IMR-90 (cell line): ENCODE measurements around the gene DLX2. TPM values are rescaled to one million over a fixed set of nuclear protein-coding genes. Genes with fewer than 3 reads are reported as not detected.

Experiments used
- ATAC-seq: fragments of 200-7000 bp; cut with Tn5 transposase; 2 replicates; pipeline ENCODE4 v1.9.1; 2020; ENCODE audit warnings: low read depth, mild to moderate bottlenecking, moderate library complexity
- BruUV-seq: library from RNA; stranded (reverse); fragments of 400-500 nt; replicated peaks from 2 replicates; lab custom pipeline; 2021; lab: Mats Ljungman, UMichigan
- CTCF ChIA-PET: fragments of 300-600 bp; formaldehyde crosslinking; extraction: SDS; loops from one replicate; lab custom pipeline; 2021; ENCODE audit warnings: antibody characterized with exemption; lab: Yijun Ruan, JAX
- POLR2A ChIA-PET: fragments of 300-600 bp; sonication (Branson Sonifier 250); formaldehyde crosslinking; loops from one replicate; lab custom pipeline; 2022; ENCODE audit warnings: antibody characterized with exemption; ENCODE audit not compliant: unreplicated experiment; lab: Charles Lee
- DNase-seq: peaks from one replicate; pipeline ENCODE4 v3.0.0; 2013
- H2AFZ ChIP-seq: replicated peaks from 2 replicates; pipeline ENCODE3; 2013; ENCODE audit warnings: low read length, mild to moderate bottlenecking; ENCODE audit not compliant: poor library complexity
- H2AK5ac ChIP-seq: 2 replicates; pipeline ENCODE4 v1.6.1; 2013; ENCODE audit warnings: low read depth, low read length, inconsistent platforms
- H2AK9ac ChIP-seq: replicated peaks from 2 replicates; pipeline ENCODE3; 2013; ENCODE audit warnings: mild to moderate bottlenecking, low read depth, low read length, moderate library complexity; ENCODE audit not compliant: poor library complexity
- H2BK120ac ChIP-seq: 2 replicates; pipeline ENCODE4 v1.6.1; 2013; ENCODE audit warnings: low read depth, low read length, inconsistent platforms
- H2BK15ac ChIP-seq: 3 replicates; pipeline ENCODE4 v1.6.1; 2013; ENCODE audit warnings: low read depth, low read length, inconsistent platforms
- H2BK20ac ChIP-seq: 2 replicates; pipeline ENCODE4 v1.6.1; 2013; ENCODE audit warnings: low read depth, mild to moderate bottlenecking, inconsistent platforms, low read length, moderate library complexity
- H2BK5ac ChIP-seq: 2 replicates; pipeline ENCODE4 v1.6.1; 2013; ENCODE audit warnings: mild to moderate bottlenecking, low read depth, low read length, inconsistent platforms; ENCODE audit not compliant: poor library complexity, severe bottlenecking
- H3K14ac ChIP-seq: replicated peaks from 2 replicates; pipeline ENCODE4 v1.6.1; 2013; ENCODE audit warnings: low read depth, low read length, inconsistent platforms
- H3K18ac ChIP-seq: 2 replicates; pipeline ENCODE4 v1.6.1; 2013; ENCODE audit warnings: low read depth, low read length, control low read depth
- H3K23ac ChIP-seq: 2 replicates; pipeline ENCODE4 v1.6.1; 2013; ENCODE audit warnings: low read depth, low read length, inconsistent platforms
- H3K27ac ChIP-seq: 2 replicates; pipeline ENCODE4 v1.5.1; 2013; ENCODE audit warnings: mild to moderate bottlenecking, control low read depth, low read length; ENCODE audit not compliant: insufficient read depth
- H3K27me3 ChIP-seq: 2 replicates; pipeline ENCODE4 v1.6.1; 2013; ENCODE audit warnings: low read length; ENCODE audit not compliant: control insufficient read depth, insufficient read depth
- H3K36me3 ChIP-seq: 2 replicates; pipeline ENCODE4 v1.6.1; 2013; ENCODE audit warnings: low read length, mixed read lengths; ENCODE audit not compliant: control insufficient read depth, insufficient read depth
- H3K4ac ChIP-seq: 2 replicates; pipeline ENCODE4 v1.6.1; 2013; ENCODE audit warnings: low read depth, low read length, inconsistent platforms
- H3K4me1 ChIP-seq: 2 replicates; pipeline ENCODE4 v1.6.1; 2013; ENCODE audit warnings: low read length, mixed read lengths; ENCODE audit not compliant: control insufficient read depth, insufficient read depth
- H3K4me2 ChIP-seq: 2 replicates; pipeline ENCODE4 v1.6.1; 2013; ENCODE audit warnings: low read depth, mild to moderate bottlenecking, control low read depth, low read length, moderate library complexity
- H3K4me3 ChIP-seq: 2 replicates; pipeline ENCODE4 v1.5.1; 2013; ENCODE audit warnings: low read depth, mild to moderate bottlenecking, control low read depth, low read length, moderate library complexity; ENCODE audit not compliant: insufficient read depth
- H3K56ac ChIP-seq: 2 replicates; pipeline ENCODE4 v1.6.1; 2013; ENCODE audit warnings: low read length, inconsistent platforms; ENCODE audit not compliant: insufficient read depth; ENCODE audit errors: extremely low read depth
- H3K79me1 ChIP-seq, 2 experiments: 2 replicates each; pipeline ENCODE4 v1.6.1; 2013; ENCODE audit warnings: low read length in 2 of 2, inconsistent platforms in 1 of 2, low read depth in 1 of 2
- H3K9ac ChIP-seq: 2 replicates; pipeline ENCODE4 v1.6.1; 2013; ENCODE audit warnings: low read depth, low read length, control low read depth
- H3K9me1 ChIP-seq: 2 replicates; pipeline ENCODE4 v1.6.1; 2013; ENCODE audit warnings: low read length, inconsistent platforms; ENCODE audit not compliant: insufficient read depth
- H3K9me3 ChIP-seq: 2 replicates; pipeline ENCODE4 v1.6.1; 2013; ENCODE audit warnings: low read length; ENCODE audit not compliant: control insufficient read depth, insufficient read depth
- H4K20me1 ChIP-seq: 2 replicates; pipeline ENCODE4 v1.6.1; 2013; ENCODE audit warnings: low read length, inconsistent platforms; ENCODE audit not compliant: insufficient read depth
- H4K5ac ChIP-seq: 2 replicates; pipeline ENCODE4 v1.6.1; 2013; ENCODE audit warnings: mild to moderate bottlenecking, low read depth, low read length, control low read depth
- H4K8ac ChIP-seq, 2 experiments: 2 replicates each; pipeline ENCODE4 v1.6.1; 2013; ENCODE audit warnings: low read depth in 2 of 2, low read length in 2 of 2, control low read depth in 1 of 2, inconsistent platforms in 1 of 2
- H4K91ac ChIP-seq: 2 replicates; pipeline ENCODE4 v1.6.1; 2013; ENCODE audit warnings: low read depth, low read length, inconsistent platforms; ENCODE audit not compliant: insufficient read depth
- CEBPB ChIP-seq: IDR thresholded peaks from 2 replicates; pipeline ENCODE4 v1.6.1; 2012; ENCODE audit warnings: low read depth, low read length, improper control_type of control experiment
- MXI1 ChIP-seq: IDR thresholded peaks from 2 replicates; pipeline ENCODE4 v1.6.1; 2012; ENCODE audit warnings: low read depth, mild to moderate bottlenecking, low read length, moderate library complexity, borderline replicate concordance
- NFE2L2 ChIP-seq: fragments of 150-350 bp; IDR thresholded peaks from 2 replicates; pipeline ENCODE4 v1.6.1; 2016; ENCODE audit warnings: low read depth, mild to moderate bottlenecking, low read length
- POLR2A ChIP-seq: IDR thresholded peaks from 2 replicates; pipeline ENCODE4 v1.6.1; 2012; ENCODE audit warnings: mild to moderate bottlenecking, low read depth, low read length
- RAD21 ChIP-seq: IDR thresholded peaks from 2 replicates; pipeline ENCODE4 v1.6.1; 2012; ENCODE audit warnings: low read length, improper control_type of control experiment
- RFX5 ChIP-seq: IDR thresholded peaks from 2 replicates; pipeline ENCODE4 v1.8.0; 2012; ENCODE audit warnings: low read depth, mild to moderate bottlenecking, low read length, moderate library complexity
- SMC3 ChIP-seq: fragments of 150-350 bp; IDR thresholded peaks from 2 replicates; pipeline ENCODE4 v1.6.1; 2016; ENCODE audit warnings: low read depth, mild to moderate bottlenecking, antibody characterized with exemption, low read length, moderate library complexity
- WGBS, 2 experiments: methylation state at CpG; one replicate each; pipeline versions ENCODE4 v1.1.5 to v1.1.7; 2013; ENCODE audit warnings: missing lambda C conversion rate in 2 of 2; ENCODE audit not compliant: insufficient read length in 1 of 2; ENCODE audit errors: extremely low coverage in 2 of 2; 5-methylcytosine and 5-hydroxymethylcytosine counted together
- dilution Hi-C: fragments of 300-500 bp; cut with HindIII; formaldehyde crosslinking; loops from one replicate; pipeline ENCODE4 v1.14.3; 2018; ENCODE audit warnings: low sequenced_read_pairs; ENCODE audit not compliant: unreplicated experiment
- in situ Hi-C: fragments of 300-500 bp; cut with MboI; formaldehyde crosslinking; loops from 3 replicates; pipeline ENCODE4 v1.14.3; 2019; ENCODE audit warnings: low sequenced_read_pairs, inconsistent platforms, mixed read lengths
- intact Hi-C: fragments of 100-400 bp; cut with micrococcal nuclease; formaldehyde crosslinking; loops from 2 replicates; pipeline ENCODE4 v1.10.0; 2022
- polyA plus RNA-seq, 3 experiments: library from polyadenylated mRNA; depleted of rRNA; stranded (reverse); fragments of >200 nt; gene quantifications; 2 replicates each; pipeline ENCODE4 v1.2.3, GENCODE V29; 2012; ENCODE audit warnings: low replicate concordance in 1 of 3
- total RNA-seq: library from RNA; depleted of rRNA; stranded (reverse); fragments of >200 nt; gene quantifications from 2 replicates; pipeline ENCODE4 v1.2.3, GENCODE V29; 2012
- TF ChIP-seq, protein P1 (sequence below): fragments of 150-350 bp; IDR thresholded peaks from 2 replicates; pipeline ENCODE4 v1.6.1; 2017; ENCODE audit warnings: mild to moderate bottlenecking, antibody characterized with exemption, low read length, low read depth

Gene DLX2
- total and polyA plus RNA-seq, 2 of the 4 experiments (the other 2 are of a cell fraction): 0.38 TPM; not detected in 1

DNA sequence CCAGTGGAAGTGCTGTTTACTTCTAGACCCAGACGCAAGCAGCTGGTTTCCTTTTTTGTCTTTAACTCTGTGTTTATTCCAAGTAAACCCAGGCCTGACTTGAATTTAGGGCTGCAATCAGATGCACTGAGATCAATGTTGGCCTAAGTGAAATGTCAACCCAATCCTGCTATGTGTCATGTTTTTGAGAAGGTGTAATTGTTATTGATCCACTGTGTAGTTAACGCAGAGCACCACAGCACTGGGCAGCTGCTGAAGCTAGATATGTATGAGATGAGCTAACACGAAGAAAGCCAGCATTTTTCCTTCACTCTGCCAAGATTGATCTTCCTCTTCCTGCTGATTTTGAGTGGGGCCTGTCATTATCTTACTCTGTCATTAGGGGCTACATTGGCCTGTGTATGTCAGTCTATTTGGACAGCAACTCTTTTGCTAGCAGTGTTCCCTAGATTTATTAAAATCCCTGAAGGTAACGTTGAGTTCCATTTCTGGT lies 36.3 kb downstream of the DLX2 start:
- Histone ChIP-seq H3K14ac (no peak overlapping the region), H4K5ac (no peak overlapping the region), H2AFZ (no peak overlapping the region), H2AK5ac (no peak overlapping the region), H3K4me3 (no peak overlapping the region), H4K20me1 (no peaks in the 10 kb centered on the region), H3K9me3 (no peaks in the 10 kb centered on the region), H3K4ac (no peak overlapping the region), H2BK20ac (no peak overlapping the region), H2BK120ac (no peak overlapping the region), H3K18ac (no peak overlapping the region), H3K27me3 (no peaks in the 10 kb centered on the region), H3K4me2 (peak overlapping the region; percentile 16), H3K27ac (no peak overlapping the region), H3K79me1 (no peaks in the 10 kb centered on the region), H3K4me1 (no peaks in the 10 kb centered on the region), H3K56ac (no peak overlapping the region), H2AK9ac (no peak overlapping the region), H3K9ac (no peak overlapping the region), H3K9me1 (no peaks in the 10 kb centered on the region), H2BK15ac (no peak overlapping the region), H3K23ac (no peak overlapping the region), H4K91ac (no peak overlapping the region), H2BK5ac (no peak overlapping the region), H4K8ac (no peak overlapping the region), H3K36me3 (no peaks in the 10 kb centered on the region)
- TF ChIP-seq SMC3 (no peak), RFX5 (no peak), POLR2A (no peak), CEBPB (no peak), RAD21 (no peak), MXI1 (no peak), NFE2L2 (no peak)
- TF ChIP-seq, protein P1, sequence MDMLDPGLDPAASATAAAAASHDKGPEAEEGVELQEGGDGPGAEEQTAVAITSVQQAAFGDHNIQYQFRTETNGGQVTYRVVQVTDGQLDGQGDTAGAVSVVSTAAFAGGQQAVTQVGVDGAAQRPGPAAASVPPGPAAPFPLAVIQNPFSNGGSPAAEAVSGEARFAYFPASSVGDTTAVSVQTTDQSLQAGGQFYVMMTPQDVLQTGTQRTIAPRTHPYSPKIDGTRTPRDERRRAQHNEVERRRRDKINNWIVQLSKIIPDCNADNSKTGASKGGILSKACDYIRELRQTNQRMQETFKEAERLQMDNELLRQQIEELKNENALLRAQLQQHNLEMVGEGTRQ: no peak
- in situ Hi-C loops: no loop called here
- dilution Hi-C loops: no loop called here
- intact Hi-C loops: no loop called here
- ChIA-PET CTCF (interaction anchor here (1.0 kb wide), 1 partner anchor 10 kb away, joined by 3 read pairs; no protein-coding TSS in a partner anchor), POLR2A (no interaction called here)
- no TSS peak for BruUV-seq
- WGBS, 2 experiments: 33% methylated on average over 1 of the region's 4 CpGs; no CpG with 5 or more reads in 1 of the 2 experiments
- DNase-seq (no peak), ATAC-seq (peak; percentile 32; the same call in 1 of the 2 replicates)
